Nephron progenitor cell (in vitro differentiated cells): ENCODE results near the gene PROX2.

Experiments used
- DNase-seq: peaks from one replicate; pipeline ENCODE4 v3.0.0; 2021
- H3K27ac Mint-ChIP-seq: 2 replicates; pipeline ENCODE4 v1.8.0; 2021; ENCODE audit warnings: mild to moderate bottlenecking, moderate library complexity, mixed read lengths
- H3K27me3 Mint-ChIP-seq: 2 replicates; pipeline ENCODE4 v1.8.0; 2021; ENCODE audit warnings: mild to moderate bottlenecking, low read depth, mixed read lengths; ENCODE audit not compliant: poor library complexity
- H3K36me3 Mint-ChIP-seq: 2 replicates; pipeline ENCODE4 v1.8.0; 2021; ENCODE audit warnings: low read depth, mixed read lengths
- H3K4me1 Mint-ChIP-seq: 2 replicates; pipeline ENCODE4 v1.8.0; 2021; ENCODE audit warnings: mixed read lengths
- H3K4me3 Mint-ChIP-seq: 2 replicates; pipeline ENCODE4 v1.8.0; 2021; ENCODE audit warnings: mild to moderate bottlenecking, moderate library complexity, mixed read lengths
- H3K9me3 Mint-ChIP-seq: 2 replicates; pipeline ENCODE4 v1.8.0; 2021; ENCODE audit warnings: mild to moderate bottlenecking, moderate library complexity, mixed read lengths
- TF ChIP-seq, protein P1 (sequence below): fragments of 200-600 bp; sonication (generic); IDR thresholded peaks from 2 replicates; pipeline ENCODE4 v1.5.0; 2021; ENCODE audit warnings: antibody characterized with exemption

PROX2 gene

DNA sequence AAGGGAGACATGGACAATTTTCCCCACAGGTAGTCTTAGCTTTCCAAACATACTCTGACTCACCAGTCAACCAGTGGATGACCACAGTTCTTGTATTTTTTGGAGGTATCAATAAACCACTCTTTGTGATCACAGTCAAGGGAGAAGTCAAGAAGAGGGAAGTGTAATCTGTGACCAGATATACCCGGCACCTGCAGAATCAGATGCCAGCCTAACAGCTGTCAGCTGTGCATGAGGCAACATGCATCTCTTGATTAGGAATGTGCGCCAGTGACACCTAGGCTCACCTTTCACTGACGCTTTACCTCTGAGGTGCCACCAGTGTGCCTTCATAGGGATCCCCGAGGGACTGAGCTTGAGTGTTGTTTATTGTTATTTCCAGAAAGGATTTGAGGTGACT lies 20.0 kb downstream of the PROX2 start:
- no peak for DNase-seq
- H3K4me1 Mint-ChIP-seq = peaks cover 6% of the 10 kb centered on the region
- no peaks in the 10 kb centered on the region for H3K36me3 Mint-ChIP-seq
- H3K27me3 Mint-ChIP-seq = no peaks in the 10 kb centered on the region
- TF ChIP-seq, protein P1, sequence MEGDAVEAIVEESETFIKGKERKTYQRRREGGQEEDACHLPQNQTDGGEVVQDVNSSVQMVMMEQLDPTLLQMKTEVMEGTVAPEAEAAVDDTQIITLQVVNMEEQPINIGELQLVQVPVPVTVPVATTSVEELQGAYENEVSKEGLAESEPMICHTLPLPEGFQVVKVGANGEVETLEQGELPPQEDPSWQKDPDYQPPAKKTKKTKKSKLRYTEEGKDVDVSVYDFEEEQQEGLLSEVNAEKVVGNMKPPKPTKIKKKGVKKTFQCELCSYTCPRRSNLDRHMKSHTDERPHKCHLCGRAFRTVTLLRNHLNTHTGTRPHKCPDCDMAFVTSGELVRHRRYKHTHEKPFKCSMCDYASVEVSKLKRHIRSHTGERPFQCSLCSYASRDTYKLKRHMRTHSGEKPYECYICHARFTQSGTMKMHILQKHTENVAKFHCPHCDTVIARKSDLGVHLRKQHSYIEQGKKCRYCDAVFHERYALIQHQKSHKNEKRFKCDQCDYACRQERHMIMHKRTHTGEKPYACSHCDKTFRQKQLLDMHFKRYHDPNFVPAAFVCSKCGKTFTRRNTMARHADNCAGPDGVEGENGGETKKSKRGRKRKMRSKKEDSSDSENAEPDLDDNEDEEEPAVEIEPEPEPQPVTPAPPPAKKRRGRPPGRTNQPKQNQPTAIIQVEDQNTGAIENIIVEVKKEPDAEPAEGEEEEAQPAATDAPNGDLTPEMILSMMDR = no peak
- no peaks in the 10 kb centered on the region for H3K9me3 Mint-ChIP-seq
- H3K27ac Mint-ChIP-seq = no peak overlapping the region
- H3K4me3 Mint-ChIP-seq = no peak overlapping the region

DNA sequence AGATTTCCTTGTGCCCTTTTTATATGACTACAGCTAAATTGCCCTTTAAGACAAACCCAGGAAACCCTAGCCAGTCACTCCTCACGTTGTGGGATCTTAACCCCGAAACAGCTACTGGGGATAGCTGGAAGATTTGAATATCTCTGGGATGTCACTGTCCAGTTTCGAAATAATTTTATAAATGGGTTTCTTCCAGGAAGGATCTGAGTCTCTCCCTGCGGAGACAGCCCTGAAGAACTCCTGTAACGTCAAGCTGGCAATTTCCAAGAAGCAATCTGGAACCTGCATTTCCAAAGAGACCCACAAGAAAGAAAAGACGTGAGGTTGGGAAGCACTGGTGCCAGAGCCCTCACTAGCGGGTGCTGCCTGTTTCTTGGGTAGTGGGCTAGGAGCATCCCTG lies 20.9 kb downstream of the PROX2 start:
- TF ChIP-seq, protein P1 = no peak
- H3K27me3 Mint-ChIP-seq = no peaks in the 10 kb centered on the region
- peaks cover 6% of the 10 kb centered on the region for H3K4me1 Mint-ChIP-seq
- no peak for DNase-seq
- no peak overlapping the region for H3K27ac Mint-ChIP-seq
- H3K4me3 Mint-ChIP-seq = no peak overlapping the region
- H3K36me3 Mint-ChIP-seq = no peaks in the 10 kb centered on the region
- no peaks in the 10 kb centered on the region for H3K9me3 Mint-ChIP-seq

DNA sequence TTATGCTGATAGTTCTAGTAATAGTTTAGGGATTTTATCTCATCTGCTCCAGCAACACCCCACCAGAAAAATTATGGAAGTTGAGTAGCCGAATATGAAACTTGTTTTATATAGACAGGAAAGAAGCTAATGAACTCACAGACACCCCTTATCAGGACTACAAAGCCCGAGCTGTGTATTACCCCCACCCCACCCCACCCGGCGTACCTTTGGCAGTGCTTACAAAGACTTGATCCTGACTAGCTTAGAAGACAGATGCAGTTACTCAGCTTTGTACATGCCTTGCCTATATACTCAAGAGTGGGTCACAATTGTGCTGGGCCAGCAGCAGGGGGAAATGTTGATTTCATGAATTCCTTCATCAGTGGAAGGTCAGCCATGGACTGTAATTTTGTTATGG lies 22.4 kb downstream of the PROX2 start:
- H3K4me3 Mint-ChIP-seq = no peak overlapping the region
- TF ChIP-seq, protein P1 = no peak
- no peak for DNase-seq

DNA sequence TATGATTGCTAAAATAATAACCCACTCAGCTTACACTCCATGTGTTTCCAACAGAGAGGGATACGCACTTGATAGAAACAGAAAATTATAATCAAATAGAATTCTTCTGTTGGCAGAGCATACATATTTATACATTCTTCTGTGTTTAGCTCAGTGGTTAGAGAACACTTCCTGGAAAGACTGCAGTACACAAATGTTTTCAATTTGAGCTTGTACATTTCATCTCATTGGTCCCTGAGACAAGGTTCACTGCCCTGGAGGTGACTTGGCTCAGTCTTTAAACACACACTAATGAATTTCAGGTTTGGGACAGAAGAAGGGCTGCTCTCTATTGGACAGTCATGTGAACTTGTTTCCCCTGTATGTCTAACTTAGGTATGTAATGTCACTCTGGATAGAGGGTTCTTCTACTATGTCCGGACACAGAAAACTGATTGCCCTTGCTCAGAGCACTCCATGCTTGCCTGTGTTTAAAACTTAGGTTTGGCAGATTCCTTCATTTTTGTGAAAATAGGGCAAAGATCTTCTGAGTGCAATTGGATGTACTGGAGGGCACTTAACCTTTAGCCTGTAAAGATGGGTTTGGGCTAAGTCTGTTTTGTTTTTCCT lies 22.9 kb downstream of the PROX2 start:
- Mint-ChIP-seq H3K9me3 (no peaks in the 10 kb centered on the region), H3K36me3 (no peaks in the 10 kb centered on the region), H3K4me1 (peaks cover 6% of the 10 kb centered on the region), H3K27me3 (no peaks in the 10 kb centered on the region), H3K4me3 (no peak overlapping the region), H3K27ac (no peak overlapping the region)
- DNase-seq = no peak
- TF ChIP-seq, protein P1 = no peak

More for the DNA sequence above, 22.4 kb downstream of the PROX2 start:
- Mint-ChIP-seq H3K9me3 (no peaks in the 10 kb centered on the region), H3K4me1 (peaks cover 6% of the 10 kb centered on the region), H3K27ac (no peak overlapping the region), H3K27me3 (no peaks in the 10 kb centered on the region), H3K36me3 (no peaks in the 10 kb centered on the region)

DNA sequence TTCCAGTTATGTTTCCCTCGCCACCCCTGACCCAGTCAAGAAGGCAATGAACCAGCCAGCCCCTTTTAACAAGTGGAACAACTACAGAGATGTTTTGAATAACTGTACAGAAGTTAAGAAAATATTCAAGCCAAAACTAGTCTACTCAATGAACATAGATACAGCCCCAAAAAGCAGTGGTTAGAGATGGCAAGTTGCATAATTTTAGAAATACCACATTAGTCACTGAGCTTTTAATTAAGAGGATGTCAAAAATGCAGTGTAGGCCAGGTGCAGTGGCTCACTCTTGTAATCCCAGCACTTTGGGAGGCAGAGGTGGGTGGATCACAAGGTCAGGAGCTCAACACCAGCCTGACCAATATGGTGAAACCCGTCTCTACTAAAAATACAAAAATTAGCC lies 27.2 kb downstream of the PROX2 start:
- Mint-ChIP-seq H3K4me1 (peaks cover 21% of the 10 kb centered on the region), H3K4me3 (no peak overlapping the region), H3K27ac (no peak overlapping the region), H3K9me3 (no peaks in the 10 kb centered on the region), H3K36me3 (no peaks in the 10 kb centered on the region), H3K27me3 (no peaks in the 10 kb centered on the region)
- TF ChIP-seq, protein P1 = no peak
- DNase-seq = no peak

DNA sequence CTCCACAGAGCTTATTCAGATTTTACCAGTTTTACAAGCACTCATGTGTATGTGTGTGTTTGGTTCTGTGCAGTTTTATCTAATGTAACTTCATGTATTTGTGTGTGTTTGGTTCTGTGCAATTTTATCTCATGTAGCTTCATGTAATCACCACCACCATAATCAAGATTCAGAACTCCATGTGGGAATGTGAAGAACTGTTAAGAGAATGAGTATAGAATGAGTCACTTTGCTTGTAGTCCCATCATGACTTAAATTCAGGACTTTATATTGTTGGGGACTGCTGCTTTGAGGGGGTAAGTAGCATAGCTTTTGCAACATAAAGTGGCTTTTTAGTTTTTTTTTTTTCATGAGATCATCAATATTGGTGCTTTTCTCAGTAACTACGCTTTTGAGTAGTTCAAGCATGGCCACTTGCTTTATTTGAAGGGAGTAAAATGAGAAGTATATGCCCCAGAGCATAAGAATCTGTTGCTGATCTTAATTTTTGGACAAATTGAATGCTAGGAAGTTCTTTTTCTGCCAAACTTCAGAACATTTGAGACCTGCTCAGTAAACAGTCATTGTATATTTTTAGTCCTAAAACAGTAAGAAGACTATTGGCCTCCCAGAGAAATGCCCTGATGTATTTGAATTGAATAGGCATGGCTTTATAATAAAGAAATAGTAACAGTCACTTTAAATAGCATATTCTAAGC lies 28.8 kb downstream of the PROX2 start:
- Mint-ChIP-seq H3K9me3 (no peaks in the 10 kb centered on the region), H3K4me3 (no peak overlapping the region), H3K27me3 (no peaks in the 10 kb centered on the region), H3K4me1 (peaks cover 15% of the 10 kb centered on the region), H3K36me3 (no peaks in the 10 kb centered on the region), H3K27ac (no peak overlapping the region)
- TF ChIP-seq, protein P1 = no peak
- DNase-seq = no peak
